Measurements from ENCODE around the gene CDH5.

The CDH5 gene

DNA sequence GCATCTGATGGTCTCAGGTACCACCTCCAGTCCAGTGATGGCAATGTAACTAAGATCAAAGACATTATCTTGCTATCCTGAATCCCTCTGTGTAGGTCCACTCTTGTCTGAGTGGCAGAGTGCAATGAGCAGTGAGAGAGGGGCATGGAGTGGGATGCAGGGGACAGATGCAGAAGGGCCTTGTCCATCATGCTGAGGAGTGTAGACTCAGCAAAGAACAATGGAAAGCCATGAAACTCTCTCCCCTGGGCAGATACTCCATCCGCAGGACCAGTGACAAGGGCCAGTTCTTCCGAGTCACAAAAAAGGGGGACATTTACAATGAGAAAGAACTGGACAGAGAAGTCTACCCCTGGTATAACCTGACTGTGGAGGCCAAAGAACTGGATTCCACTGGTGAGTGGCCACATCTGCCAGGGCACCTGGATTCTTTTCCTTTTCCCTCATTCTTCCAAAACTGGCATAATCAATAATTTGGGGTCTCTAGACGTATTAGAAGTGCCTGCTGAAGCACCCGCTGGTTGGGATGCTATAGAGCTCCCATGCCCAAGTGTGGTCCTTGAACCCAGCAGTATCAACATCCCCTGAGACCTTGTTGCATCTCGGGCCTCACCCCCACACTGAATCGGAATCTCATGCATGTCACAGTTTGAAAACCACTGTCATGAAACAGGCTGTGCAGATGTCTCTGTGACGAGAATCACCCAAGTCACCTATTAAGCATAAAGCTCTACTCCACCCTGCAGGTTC is 29.5 kb downstream of the CDH5 start:
- no peak for DNase-seq

DNA sequence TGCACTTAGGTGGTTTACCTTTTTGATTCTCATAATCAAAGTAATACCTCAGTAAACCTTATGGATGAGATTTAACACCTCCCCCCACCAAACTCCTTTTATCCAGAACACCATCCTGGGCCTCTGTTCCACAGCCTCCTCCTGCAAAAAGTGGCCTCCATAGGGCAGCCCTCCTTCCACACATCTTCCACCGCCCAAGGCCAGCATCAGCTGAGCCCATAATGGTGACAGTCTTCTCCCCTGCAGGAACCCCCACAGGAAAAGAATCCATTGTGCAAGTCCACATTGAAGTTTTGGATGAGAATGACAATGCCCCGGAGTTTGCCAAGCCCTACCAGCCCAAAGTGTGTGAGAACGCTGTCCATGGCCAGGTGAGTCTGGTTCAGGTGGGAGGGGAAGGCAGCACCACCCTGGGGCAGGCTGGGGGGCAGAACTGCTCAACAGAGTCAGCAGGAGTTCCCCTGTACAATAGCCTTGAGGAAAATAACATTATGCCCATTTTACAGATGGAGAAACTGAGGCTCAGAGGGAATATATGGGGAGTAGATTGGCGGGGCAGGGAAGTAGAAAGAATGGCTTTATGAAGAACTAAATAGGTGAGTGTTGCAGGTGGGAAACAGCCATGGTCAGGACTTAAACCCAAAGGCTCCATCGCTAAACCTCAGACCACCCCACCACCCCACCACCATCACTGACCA is 31.4 kb downstream of the CDH5 start:
- no peak for DNase-seq

GRCh38 chr16:66399031-66399430 is 32.5 kb downstream of the CDH5 start:
- DNase-seq: no peak

- no peak for DNase-seq
Measured at GRCh38 chr16:66399930-66400329, 33.4 kb downstream of the CDH5 start.

DNA sequence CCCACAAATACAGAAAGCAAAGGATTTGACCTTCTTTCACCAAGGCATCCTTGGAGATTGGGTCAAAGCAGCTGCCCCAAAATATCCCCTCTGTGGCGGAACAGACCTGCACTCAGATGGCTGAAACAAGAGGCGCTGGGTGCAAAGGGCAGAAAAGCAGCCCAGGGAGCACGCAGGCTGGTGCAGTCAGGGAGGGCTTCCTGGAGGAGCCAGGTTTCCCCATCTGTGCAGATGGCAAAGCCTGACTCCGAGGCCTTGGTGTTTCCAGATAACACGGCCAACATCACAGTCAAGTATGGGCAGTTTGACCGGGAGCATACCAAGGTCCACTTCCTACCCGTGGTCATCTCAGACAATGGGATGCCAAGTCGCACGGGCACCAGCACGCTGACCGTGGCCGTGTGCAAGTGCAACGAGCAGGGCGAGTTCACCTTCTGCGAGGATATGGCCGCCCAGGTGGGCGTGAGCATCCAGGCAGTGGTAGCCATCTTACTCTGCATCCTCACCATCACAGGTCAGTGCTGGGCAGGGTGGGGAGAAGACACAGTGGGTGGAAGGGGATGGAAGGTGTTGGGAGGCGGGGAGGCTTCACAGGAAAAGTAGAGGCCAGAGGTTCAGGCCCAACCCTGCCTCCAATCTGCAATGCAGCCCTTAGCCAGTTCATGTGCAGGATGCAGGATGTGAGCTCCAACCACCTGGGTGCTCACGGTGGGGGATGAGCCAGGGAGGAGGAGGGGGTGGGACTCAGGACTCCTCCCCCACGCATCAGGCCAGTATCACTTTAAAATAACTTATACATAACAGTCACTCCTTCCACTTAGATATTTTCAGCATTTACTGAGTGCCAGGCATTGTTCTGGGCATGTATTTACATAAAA is 34.3 kb downstream of the CDH5 start:
- no peak for DNase-seq

DNA sequence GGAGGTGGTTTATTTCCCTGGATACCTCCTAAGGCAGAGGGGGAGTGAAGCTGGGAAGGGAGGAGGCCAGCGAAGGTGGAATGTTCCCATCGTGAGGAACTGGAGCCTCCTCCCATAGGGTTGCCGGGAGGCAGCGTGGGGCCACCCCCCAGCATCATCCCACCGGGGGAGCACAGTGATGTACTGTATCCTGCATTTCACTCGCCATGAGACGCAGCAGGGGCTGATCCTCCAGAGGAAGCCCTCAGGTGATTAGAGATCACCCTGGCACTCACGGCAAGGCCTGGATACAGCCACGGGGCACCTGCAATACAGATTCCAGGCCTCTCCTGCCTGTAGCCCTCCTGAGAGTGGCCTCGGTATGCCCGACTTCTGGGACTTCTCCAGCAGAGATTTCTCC is 35.1 kb downstream of the CDH5 start:
- DNase-seq: no peak

DNA sequence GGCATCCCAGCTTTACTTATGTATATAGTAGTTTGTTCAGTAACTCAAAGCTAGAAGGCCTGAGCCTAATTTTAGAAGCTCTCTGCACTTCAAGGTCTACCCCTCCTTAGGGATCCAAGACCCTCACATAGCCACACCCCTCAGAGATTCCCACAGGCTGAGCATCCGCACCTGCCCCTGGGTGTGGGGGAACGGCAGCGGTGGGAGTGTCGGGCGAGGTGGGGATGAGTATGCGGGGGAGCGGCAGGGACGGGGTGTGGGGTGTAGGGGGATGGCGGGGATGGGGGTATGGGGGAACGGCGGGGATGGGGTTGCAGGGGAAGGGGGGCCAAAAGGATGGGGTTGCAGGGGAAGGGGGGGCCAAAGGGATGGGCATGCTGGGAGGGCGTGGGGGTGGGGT is 35.7 kb downstream of the CDH5 start:
- DNase-seq: no peak

DNA sequence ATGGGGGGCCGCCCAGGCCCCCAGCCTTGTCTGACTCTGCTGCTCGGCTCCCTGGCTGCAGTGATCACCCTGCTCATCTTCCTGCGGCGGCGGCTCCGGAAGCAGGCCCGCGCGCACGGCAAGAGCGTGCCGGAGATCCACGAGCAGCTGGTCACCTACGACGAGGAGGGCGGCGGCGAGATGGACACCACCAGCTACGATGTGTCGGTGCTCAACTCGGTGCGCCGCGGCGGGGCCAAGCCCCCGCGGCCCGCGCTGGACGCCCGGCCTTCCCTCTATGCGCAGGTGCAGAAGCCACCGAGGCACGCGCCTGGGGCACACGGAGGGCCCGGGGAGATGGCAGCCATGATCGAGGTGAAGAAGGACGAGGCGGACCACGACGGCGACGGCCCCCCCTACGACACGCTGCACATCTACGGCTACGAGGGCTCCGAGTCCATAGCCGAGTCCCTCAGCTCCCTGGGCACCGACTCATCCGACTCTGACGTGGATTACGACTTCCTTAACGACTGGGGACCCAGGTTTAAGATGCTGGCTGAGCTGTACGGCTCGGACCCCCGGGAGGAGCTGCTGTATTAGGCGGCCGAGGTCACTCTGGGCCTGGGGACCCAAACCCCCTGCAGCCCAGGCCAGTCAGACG is 36.2 kb downstream of the CDH5 start:
- DNase-seq: no peak

DNA sequence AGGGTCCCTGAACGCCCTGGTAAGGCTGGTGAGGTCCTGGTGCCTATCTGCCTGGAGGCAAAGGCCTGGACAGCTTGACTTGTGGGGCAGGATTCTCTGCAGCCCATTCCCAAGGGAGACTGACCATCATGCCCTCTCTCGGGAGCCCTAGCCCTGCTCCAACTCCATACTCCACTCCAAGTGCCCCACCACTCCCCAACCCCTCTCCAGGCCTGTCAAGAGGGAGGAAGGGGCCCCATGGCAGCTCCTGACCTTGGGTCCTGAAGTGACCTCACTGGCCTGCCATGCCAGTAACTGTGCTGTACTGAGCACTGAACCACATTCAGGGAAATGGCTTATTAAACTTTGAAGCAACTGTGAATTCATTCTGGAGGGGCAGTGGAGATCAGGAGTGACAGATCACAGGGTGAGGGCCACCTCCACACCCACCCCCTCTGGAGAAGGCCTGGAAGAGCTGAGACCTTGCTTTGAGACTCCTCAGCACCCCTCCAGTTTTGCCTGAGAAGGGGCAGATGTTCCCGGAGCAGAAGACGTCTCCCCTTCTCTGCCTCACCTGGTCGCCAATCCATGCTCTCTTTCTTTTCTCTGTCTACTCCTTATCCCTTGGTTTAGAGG is 37.1 kb downstream of the CDH5 start:
- DNase-seq: no peak

- DNase-seq: no peak
Measured at GRCh38 chr16:66405057-66405783, 38.7 kb downstream of the CDH5 start.

- peak; percentile 12 to 67 for DNase-seq
Measured at GRCh38 chr16:66406534-66407221, 40.2 kb downstream of the CDH5 start.

GRCh38 chr16:66408163-66409048 is 41.9 kb downstream of the CDH5 start:
- no peak for DNase-seq

GRCh38 chr16:66409156-66409555 is 42.7 kb downstream of the CDH5 start:
- no peak for DNase-seq

DNA sequence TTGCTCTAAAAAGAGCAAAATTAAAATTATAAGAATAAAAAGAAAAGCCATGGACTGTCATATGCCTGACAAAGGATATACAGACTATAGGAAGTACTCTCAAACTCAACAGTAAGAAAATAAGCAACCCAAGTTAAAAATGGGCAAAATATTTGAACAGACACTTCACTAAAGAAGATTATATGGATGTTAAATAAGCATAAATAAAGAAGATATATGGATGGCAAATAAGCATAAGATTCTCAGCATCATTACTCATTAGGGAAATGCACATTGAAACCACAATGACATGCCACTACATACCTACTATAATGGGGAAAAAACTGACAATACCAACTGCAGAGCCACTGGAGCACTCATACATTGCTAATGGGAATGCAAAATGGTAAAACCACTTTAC is 45.7 kb downstream of the CDH5 start:
- no peak for DNase-seq

DNA sequence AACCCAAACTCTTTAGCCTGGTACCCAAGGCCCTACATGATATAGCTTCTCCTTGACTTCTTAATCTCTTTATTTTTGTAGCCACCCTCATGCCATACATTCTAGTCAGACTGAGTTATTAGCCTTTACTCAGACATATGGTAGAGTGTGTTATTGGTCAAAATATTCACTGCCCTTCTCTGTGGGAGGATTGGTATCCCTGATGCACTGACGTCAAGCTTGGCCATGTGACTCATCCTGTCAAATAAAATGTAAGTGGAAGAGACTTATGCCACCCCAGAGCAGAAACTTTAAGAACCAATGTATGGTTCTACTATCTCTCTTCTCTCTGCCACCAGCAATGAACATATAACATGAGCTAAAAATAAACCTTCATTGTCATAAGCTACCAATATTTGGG is 48.4 kb downstream of the CDH5 start:
- DNase-seq: no peak

DNA sequence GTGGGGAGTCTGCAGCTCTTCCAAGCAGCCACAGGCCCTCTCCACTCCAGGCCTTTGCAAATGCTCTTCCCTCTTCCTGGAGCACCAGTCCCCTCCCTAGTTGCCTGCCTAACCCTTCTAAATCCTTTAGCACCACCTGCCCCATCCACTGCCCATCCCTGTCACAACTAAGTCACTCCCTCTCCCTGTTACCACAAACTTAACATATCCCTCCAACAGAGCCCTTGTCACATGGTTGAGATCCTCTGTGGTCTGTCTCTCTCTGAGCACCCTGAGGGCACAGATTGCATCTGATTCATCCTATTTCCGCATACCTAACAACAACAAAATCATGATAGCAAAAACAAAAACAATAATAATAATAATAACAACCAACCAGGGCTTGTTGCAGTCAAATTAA is 49.6 kb downstream of the CDH5 start:
- DNase-seq: no peak

- DNase-seq: no peak
Measured at GRCh38 chr16:66416939-66417700, 50.6 kb downstream of the CDH5 start.

DNA sequence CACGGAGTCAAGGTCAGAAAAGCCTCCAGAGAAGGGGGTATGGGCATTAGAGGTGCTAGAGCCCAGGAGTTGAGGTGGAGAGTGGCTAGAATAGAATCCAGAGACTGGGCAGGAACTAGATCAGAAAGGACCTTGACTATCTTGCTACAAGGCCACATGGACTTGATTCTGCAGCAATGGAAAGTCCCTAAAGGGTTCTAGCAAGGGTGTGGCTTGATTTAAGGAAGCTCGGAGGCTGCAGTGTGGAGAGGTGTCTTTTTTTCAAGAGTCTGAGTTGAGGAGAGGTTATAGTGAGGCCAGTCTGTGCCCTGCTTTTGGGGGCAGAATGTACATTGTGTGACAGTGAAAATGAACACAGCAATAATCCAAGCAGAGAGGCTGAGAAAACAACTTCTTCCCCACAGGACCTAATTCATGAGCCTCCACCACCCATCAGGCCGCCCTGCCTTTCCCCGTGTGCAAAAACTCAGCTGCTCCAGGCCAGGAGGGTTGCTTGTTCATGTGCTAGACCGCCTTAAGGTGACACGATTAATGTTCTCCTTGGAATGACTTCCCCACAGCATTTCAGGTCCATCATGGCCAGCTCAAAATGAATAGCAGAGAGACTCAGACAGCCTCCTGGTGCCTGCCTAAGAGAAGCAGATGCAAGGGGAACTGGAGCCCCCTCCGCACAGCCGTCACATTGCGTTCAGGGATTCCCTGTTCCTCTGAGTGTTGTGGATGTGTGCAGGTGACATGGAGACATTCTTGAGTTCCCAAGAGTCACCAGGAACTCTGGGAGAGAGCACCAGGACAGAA is 51.9 kb downstream of the CDH5 start:
- DNase-seq: no peak

- no peak for DNase-seq
Measured at GRCh38 chr16:66419527-66419926, 53.0 kb downstream of the CDH5 start.

All from cerebellar nuclear complex (tissue), 1 donor.